ENCODE results near the gene SLC2A4RG.

SLC2A4RG gene

DNA sequence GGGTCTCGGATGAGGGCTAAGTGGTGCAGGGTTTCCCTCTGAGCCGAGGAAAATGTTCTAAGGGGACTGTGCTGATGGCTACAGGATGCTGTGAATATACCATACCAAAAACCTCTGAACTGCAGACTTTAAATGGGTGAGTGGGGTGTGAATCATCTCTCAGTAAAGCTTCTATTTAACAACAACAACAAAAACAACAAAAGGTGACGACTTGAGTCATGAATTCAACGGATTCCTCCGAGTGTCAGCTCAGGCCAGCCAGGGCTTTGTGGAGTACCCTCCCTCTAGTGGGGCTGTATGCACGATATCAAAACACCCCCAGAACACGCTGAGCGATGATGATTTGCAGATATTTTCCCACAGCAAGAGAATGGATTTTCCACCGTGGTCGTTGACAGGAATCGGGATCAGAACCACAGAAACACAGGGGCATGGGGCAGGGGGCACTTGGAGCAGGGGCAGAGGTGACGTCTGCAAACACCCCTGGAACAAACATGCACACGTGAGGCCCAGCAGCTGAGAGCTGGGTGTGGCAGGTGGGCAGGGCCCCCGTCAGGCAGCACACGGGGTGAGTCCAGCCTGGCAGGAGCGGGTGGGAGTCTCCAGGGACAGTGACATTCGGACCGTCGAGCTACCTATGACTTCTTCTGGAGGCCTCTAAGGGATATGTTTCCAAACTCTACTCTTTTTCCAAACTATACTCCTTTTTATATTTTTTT is 38.6 kb downstream of the SLC2A4RG start:
- no peak for DNase-seq

- peak in 1 of 2 donors; percentile 44 for DNase-seq
These were observed 39.3 kb downstream of the SLC2A4RG start for GRCh38 chr20:63778857-63779256.

- DNase-seq, result no peak
These were observed 41.6 kb downstream of the SLC2A4RG start for GRCh38 chr20:63781181-63781580.

DNA sequence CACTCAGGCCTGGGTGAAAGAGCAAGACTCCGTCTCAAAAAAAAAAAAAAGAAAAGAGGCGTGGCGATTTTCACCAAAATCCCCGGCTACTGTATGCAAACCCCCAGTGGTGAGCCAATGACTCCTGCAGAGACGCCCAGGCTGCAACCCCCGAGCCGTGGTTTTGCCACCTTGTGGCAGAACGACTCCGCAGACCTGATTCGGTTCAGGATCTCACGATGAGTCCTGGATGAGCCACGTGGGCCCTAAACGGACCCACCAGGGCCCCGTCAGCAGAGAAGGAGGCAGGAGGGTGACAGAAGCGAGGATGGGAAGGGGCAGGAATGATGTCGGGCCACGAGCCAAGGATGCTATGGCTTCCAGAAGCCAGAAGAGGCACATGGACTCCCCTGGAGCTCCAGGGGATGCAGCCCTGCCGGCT is 42.5 kb downstream of the SLC2A4RG start:
- no peak for DNase-seq

GRCh38 chr20:63782521-63782971 is 43.0 kb downstream of the SLC2A4RG start:
- DNase-seq, result no peak

GRCh38 chr20:63783970-63784369 is 44.4 kb downstream of the SLC2A4RG start:
- no peak for DNase-seq

- DNase-seq, result no peak
These were observed 46.1 kb downstream of the SLC2A4RG start for GRCh38 chr20:63785691-63786131.

DNA sequence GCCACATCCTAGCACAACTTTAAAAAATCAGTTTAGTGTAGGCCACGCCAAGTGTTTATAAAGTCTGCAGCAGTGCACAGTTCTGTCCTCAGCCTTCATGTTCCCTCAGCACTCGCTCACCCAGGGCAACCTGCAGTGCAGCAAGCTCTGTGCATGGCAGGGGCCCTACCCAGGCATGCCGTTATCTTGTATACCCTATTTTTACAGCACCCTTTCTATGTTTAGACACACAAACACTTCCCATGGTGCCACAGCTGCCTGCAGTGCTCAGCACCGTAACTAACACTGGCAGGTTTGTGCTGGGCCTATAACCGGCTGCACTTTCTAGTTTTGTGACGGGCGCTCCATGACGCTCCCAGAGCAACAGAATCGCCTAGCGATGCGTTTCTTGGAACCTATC is 47.7 kb downstream of the SLC2A4RG start:
- no peak for DNase-seq

GRCh38 chr20:63787749-63788148 is 48.2 kb downstream of the SLC2A4RG start:
- no peak for DNase-seq

DNA sequence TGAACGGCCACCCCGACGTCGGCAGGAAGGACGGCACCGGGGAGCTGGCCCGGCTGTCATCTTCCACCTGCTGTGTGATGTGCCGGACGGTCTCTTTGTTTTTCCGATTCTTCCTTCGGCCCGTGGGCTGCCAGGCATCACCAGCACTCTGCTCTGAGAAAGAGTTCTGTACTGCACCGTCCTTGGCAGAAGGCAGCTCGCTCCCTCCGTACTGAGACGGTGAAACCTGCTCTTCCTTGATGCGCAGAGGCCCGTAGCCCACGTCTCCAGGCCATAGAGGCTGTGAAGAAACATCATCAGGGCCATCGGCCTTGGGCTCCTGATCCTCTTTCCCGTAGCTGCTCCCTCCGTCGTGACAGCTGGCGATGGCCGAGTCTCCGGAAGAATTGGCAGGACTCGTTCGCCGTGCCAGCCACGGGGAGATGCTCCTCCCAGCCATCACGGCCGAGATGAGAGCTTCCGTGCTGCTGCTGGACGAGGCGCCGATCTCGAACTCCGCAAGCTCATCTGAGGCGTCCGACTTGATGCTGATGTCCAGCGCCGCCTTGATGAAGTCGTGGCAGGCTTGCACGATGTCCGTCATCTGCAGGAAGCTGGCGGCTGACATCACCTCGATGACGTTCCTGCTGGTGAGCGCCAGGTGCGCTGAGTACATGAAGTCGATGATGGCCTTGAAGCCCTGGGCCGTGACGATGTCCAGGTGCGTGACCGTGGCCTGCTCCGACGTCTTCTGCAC is 50.4 kb downstream of the SLC2A4RG start:
- DNase-seq, result no peak

DNA sequence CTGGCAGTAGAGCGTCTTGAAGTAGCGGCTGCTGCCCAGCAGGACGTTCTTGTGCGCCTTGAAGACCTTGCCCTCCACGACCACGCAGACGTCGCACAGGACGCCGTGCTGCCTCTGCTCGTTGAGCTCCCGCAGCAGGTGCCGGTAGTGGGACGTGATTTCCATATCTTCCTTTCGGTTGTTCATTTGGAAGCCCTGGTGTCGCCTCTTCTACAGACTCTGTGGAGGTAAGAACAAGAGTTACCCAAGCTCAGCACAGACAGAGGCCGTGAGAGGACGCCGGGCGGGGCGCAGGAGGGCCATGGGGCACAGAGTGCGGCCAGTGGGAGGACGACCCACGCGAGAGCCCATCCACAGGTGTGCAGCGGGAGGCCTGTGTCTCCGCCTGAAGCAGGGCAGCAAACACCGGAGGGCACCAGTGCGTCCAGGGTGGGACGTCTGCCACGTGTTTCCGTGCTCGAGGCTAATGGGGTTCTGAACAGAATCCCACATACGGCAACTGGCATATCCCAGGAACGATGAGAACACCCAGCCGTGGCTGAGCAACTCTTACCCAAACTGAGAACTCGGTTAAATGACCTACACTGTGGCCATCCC is 51.1 kb downstream of the SLC2A4RG start:
- no peak for DNase-seq

- DNase-seq, result no peak
These were observed 52.1 kb downstream of the SLC2A4RG start for GRCh38 chr20:63791497-63792156.

DNA sequence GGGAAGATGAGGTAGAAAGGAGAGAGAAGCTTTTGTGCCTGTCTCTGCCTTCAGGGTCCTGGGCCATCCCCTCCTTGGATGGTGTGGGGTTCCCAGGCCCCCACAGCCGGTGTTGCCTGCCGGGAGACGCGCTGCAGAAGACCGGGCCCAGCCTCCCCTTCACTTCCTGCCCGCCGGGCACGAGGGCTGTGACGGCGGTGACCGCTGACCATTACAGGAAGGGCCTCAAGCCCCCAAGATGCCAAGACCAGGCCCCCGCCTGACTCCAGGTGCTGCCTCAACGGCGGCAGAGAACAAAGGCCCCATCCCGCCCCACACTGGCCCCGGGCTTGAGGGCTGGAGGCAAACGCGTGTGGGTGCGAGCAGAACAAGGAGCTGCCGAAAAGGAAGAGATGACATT is 53.3 kb downstream of the SLC2A4RG start:
- DNase-seq, result no peak
